ENCODE measurements around the gene FUT7.

Gene FUT7, protein sequence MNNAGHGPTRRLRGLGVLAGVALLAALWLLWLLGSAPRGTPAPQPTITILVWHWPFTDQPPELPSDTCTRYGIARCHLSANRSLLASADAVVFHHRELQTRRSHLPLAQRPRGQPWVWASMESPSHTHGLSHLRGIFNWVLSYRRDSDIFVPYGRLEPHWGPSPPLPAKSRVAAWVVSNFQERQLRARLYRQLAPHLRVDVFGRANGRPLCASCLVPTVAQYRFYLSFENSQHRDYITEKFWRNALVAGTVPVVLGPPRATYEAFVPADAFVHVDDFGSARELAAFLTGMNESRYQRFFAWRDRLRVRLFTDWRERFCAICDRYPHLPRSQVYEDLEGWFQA

DNA sequence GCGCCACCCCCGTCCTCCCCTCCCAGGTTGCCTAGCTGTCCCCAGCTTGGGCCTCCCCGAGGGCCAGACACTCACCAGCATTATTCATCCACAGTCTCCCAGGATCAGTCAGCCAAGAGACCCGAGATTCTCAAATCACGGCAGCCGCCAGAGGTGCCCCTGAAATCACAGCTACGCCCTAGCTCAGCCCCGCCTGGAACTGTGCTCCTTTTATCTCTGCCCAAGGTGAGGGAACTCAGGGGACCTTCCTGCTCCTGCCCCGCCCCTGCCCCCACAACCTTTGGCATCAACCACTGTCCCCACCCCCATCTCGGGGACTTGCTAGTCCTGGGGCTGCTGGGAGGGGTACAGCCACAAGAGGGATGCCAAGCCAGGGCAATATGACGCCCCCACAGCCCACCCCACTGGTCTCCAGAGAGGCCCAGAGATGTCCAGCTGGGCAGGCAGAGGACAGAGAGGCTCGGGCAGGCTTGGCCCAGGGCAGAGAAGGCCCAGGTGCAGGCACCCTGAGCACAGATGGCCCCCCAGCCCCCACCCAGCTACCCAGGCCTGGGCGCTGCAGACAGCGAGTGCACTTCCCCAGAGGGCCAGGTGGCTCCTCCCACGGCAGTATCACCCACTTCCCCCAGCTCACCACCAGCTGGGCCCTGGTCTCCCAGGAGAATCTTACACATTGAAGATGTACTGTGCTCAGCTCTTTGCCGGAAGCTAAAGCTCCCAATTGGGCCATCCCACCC, at the start of gene FUT7:
Gene FUT7 (minus strand): TSS at position 185 of the 737 bp plus-strand sequence. CDS start 97 bp downstream, at position 88.
- H3K4me3 ChIP-seq (ENCODE audit: low read depth, low read length): no peak within 1 kb of the TSS
- TF ChIP-seq, protein P1, sequence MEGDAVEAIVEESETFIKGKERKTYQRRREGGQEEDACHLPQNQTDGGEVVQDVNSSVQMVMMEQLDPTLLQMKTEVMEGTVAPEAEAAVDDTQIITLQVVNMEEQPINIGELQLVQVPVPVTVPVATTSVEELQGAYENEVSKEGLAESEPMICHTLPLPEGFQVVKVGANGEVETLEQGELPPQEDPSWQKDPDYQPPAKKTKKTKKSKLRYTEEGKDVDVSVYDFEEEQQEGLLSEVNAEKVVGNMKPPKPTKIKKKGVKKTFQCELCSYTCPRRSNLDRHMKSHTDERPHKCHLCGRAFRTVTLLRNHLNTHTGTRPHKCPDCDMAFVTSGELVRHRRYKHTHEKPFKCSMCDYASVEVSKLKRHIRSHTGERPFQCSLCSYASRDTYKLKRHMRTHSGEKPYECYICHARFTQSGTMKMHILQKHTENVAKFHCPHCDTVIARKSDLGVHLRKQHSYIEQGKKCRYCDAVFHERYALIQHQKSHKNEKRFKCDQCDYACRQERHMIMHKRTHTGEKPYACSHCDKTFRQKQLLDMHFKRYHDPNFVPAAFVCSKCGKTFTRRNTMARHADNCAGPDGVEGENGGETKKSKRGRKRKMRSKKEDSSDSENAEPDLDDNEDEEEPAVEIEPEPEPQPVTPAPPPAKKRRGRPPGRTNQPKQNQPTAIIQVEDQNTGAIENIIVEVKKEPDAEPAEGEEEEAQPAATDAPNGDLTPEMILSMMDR (IDR thresholded peaks at IDR 0.05; ENCODE audit: borderline replicate concordance, insufficient read depth, low read depth, low read length): no peak

DNA sequence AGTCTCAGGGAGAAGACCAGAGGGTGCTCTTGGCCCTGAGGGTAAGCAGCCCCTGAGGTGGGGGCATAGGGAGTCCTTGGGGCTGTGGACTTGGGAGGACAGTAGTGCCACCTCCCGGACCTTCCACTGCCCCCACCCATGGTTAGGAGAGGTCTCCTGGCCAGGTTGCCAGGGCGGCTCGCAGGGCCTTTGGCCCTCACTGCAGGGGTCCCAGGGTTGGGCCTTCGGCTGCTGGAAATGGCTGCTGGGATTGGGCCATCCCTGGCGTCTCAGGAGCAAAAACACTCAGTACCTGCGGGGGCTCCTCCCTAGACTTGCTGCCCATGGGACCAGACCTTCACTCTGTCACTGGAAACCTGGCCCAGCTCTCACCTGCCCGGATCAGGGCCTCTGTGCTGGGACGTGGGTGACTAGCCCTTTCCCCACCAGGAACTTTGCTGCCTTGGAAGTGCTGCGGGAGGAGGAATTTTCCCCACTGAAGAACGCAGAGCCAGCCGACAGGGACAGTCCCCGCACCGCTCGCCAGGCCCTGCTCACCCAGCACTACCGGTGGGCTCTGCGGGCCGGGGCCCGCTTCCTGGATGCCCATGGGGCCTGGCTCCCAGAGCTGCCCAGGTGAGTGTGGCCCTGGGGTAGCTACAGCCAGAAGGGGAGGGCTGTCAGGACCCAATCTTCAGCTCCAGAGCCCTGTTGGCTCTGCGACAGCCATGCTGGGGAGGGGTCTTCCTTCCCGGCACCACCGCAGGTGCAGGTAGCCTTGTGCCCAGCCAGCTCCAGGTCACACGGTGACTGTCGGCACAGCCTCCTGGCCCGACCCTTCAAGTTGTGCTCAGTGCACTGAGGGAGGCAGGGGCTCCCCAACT, 48.6 kb upstream of the FUT7 start:
- TF ChIP-seq, protein P1 (IDR thresholded peaks at IDR 0.05; ENCODE audit: borderline replicate concordance, insufficient read depth, low read depth, low read length): no peak
- no peak overlapping the region for H3K4me3 ChIP-seq (ENCODE audit: low read depth, low read length)

DNA sequence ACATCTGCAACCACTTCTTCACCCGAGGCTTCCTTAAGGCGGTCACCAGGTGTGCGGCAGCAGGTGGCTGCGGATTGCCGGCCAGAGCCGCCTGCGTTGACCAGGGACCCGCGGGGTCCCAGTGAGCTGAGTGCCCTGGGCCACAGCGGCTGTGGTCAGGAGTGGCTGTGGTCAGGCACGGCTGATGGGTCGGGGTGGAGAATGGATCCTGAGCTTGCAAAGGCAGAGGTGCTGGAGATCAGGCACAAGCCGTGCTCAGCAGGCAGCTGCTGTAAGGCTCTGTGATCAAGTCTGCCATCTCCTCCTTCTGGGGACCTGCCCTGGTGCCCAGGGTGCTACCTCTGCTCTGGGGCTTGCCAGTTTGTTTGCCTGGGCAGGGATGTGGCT, 47.5 kb upstream of the FUT7 start:
- H3K4me3 ChIP-seq (ENCODE audit: low read depth, low read length): no peak overlapping the region
- TF ChIP-seq, protein P1 (IDR thresholded peaks at IDR 0.05; ENCODE audit: borderline replicate concordance, insufficient read depth, low read depth, low read length): no peak

DNA sequence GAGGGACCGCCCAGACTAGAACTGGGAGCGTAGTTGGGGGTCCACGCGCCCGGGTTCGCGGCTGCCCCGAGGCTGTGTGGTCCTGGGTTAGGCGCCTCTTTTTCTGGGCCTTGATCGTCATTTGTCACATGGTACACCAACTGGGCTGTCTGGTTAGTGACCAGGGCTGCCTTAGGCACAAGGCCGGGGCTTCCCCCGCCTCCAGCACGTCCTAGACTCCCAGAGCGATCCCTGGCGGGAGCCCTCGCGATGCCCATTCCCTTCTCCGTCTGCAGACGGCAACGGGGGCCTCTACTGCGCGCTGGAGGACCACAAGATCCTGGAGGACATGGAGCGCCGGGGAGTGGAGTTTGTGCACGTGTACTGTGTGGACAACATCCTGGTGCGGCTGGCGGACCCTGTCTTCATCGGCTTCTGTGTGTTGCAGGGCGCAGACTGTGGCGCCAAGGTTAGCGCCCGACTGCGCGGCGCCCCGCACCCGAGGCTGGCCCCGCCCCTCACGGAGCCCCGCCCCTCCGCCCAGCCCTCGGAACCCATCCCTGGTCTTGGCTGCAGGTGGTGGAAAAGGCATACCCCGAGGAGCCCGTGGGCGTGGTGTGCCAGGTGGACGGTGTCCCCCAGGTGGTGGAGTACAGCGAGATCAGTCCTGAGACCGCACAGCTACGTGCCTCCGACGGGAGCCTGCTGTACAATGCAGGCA, 47.0 kb upstream of the FUT7 start:
- no peak overlapping the region for H3K4me3 ChIP-seq (ENCODE audit: low read depth, low read length)
- TF ChIP-seq, protein P1 (IDR thresholded peaks at IDR 0.05; ENCODE audit: borderline replicate concordance, insufficient read depth, low read depth, low read length): no peak

DNA sequence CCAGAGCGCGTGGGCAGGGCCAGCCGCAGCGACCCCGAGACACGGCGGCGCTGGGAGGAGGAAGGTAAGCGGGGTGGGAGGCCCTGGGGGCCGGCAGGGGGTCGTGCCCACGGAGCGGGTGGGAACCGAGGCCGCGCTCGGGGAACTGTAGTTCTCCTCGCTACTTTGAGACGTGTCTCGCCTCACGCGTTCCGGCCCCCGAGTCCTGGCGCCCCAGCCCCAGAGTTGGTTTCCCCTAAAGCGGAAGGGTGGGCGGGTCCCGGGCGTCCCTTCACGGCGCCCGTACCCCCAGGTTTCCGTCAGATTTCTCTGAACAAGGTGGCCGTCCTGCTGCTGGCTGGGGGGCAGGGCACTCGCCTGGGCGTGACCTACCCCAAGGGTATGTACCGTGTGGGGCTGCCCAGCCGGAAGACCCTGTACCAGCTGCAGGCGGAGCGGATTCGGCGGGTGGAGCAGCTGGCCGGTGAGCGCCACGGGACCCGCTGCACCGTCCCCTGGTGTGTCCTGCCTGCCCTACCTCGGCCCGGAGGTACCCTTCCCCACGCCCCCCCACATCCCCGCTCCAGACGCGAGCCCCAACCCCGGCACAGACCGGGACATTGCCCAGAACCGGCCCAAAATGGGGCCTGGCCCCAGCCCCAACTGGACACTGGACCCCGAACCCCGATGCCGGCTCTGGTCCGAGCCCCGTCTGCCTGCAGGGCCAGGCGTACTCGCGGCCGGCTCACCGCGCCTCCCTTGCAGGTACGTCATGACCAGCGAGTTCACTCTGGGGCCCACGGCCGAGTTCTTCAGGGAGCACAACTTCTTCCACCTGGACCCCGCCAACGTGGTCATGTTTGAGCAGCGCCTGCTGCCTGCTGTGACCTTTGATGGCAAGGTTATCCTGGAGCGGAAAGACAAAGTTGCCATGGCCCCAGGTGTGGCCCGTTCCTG, 46.1 kb upstream of the FUT7 start:
- TF ChIP-seq, protein P1 (IDR thresholded peaks at IDR 0.05; ENCODE audit: borderline replicate concordance, insufficient read depth, low read depth, low read length): no peak
- H3K4me3 ChIP-seq (ENCODE audit: low read depth, low read length): peak overlapping the region; percentile 86
